ENCODE data around the gene VSNL1. TPM values are rescaled to one million over a fixed set of nuclear protein-coding genes. Genes with fewer than 3 reads are reported as not detected.

The VSNL1 gene
- total RNA-seq, 1 experiment from 2014 or later: 9.9 TPM

DNA sequence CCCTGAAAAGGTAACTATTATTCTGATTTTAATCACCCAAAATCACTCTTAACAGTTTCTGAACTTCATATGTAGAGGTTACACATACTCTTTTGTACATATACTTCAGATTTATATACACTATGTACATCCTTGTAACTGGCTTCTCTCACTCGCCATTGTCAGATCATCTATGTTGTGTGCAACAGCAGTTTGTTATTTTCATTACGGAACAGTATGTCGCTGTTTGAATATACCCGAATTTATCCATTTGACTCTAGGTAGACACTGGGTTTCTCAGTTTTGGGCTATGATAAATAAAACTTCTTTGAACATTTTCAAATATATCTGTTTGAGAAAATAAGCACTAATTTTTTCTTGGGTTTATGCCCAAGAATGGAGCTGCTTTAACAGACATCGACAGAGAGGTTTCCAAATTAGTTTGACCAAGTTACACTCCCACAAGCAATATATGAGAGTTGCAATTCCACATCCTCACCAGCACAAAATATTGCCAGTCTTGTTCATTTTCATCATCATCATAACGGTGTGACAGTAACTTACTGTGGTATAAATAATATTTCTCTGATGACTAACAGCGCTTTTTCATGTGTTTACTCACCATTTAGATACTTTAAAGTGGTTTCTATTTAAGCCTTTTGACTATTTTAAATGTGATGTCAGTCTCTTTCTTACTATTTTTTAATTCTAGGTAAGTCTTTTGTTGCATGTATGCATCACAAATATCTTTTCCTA lies 132.3 kb downstream of the VSNL1 start:
- Mint-ChIP-seq H3K9me3 (no peaks in the 10 kb centered on the region), H3K36me3 (ENCODE audit: insufficient read depth in 1 of 3, low read depth in 3 of 3) (peaks cover 15 to 51% (median 47%) of the 10 kb centered on the region in 3 experiments), H3K27me3 (ENCODE audit: low read depth) (no peaks in the 10 kb centered on the region), H3K4me1 (no peaks in the 10 kb centered on the region), H3K4me3 (no peak overlapping the region), H3K27ac (no peak overlapping the region)
- no peak overlapping the region for H3K4me2 ChIP-seq (ENCODE audit: insufficient read depth, insufficient read length, low read length)
- H3K56ac ChIP-seq (ENCODE audit: insufficient read length, low read depth, low read length): no peak overlapping the region
- H3K18ac ChIP-seq (ENCODE audit: insufficient read length, low read depth, low read length): no peak overlapping the region
- H2BK20ac ChIP-seq (ENCODE audit: low read depth, low read length, poor library complexity, severe bottlenecking): no peak overlapping the region
- H3K27me3 ChIP-seq (ENCODE audit: insufficient read depth, low read length): no peaks in the 10 kb centered on the region
- no peak overlapping the region for H3K23ac ChIP-seq (ENCODE audit: insufficient read length, low read depth, low read length)
- DNase-seq: no peak
- H2BK120ac ChIP-seq (ENCODE audit: low read depth, low read length, poor library complexity, severe bottlenecking): no peak overlapping the region
- H3K27ac ChIP-seq (ENCODE audit: insufficient read length, low read depth, low read length): no peak overlapping the region
- no peak overlapping the region for H3K4ac ChIP-seq (ENCODE audit: low read depth, low read length)
- H3K14ac ChIP-seq (ENCODE audit: insufficient read depth, low read length): no peak overlapping the region
- no peak overlapping the region for H4K5ac ChIP-seq (ENCODE audit: insufficient read length, low read depth, low read length)
- H3K79me2 ChIP-seq (ENCODE audit: insufficient read depth, low read length): no peaks in the 10 kb centered on the region
- no peak overlapping the region for H2BK5ac ChIP-seq (ENCODE audit: insufficient read length, low read length)
- TF ChIP-seq, protein P1, sequence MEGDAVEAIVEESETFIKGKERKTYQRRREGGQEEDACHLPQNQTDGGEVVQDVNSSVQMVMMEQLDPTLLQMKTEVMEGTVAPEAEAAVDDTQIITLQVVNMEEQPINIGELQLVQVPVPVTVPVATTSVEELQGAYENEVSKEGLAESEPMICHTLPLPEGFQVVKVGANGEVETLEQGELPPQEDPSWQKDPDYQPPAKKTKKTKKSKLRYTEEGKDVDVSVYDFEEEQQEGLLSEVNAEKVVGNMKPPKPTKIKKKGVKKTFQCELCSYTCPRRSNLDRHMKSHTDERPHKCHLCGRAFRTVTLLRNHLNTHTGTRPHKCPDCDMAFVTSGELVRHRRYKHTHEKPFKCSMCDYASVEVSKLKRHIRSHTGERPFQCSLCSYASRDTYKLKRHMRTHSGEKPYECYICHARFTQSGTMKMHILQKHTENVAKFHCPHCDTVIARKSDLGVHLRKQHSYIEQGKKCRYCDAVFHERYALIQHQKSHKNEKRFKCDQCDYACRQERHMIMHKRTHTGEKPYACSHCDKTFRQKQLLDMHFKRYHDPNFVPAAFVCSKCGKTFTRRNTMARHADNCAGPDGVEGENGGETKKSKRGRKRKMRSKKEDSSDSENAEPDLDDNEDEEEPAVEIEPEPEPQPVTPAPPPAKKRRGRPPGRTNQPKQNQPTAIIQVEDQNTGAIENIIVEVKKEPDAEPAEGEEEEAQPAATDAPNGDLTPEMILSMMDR (conservative IDR thresholded peaks at IDR 0.05): no peak
- H3K79me1 ChIP-seq (ENCODE audit: insufficient read depth, low read depth, low read length, poor library complexity, severe bottlenecking): no peaks in the 10 kb centered on the region
- H3K9me3 ChIP-seq (ENCODE audit: control insufficient read depth, low read depth, low read length): no peaks in the 10 kb centered on the region
- no peak overlapping the region for H4K91ac ChIP-seq (ENCODE audit: insufficient read length, low read depth, low read length)
- H3K9ac ChIP-seq (ENCODE audit: extremely low read depth, insufficient read length, low read length): no peak overlapping the region
- H3K4me1 ChIP-seq (ENCODE audit: insufficient read depth, low read length): no peaks in the 10 kb centered on the region
- H2BK12ac ChIP-seq (ENCODE audit: insufficient read length, low read depth, low read length): no peak overlapping the region
- H3T11ph ChIP-seq (ENCODE audit: low read length): no peak overlapping the region
- WGBS (ENCODE audit: extremely low coverage, insufficient read length, low lambda C conversion rate): no CpG with 5 or more reads among the region's 7 CpGs
- no peaks in the 10 kb centered on the region for H4K20me1 ChIP-seq (ENCODE audit: control insufficient read depth, insufficient read depth, insufficient read length)
- no peak overlapping the region for H2AFZ ChIP-seq (ENCODE audit: low read length)
- H2BK15ac ChIP-seq (ENCODE audit: low read depth, low read length): no peak overlapping the region
- H4K8ac ChIP-seq (replicated peaks; ENCODE audit: insufficient read length, low read depth, low read length): no peak overlapping the region
- no peak overlapping the region for H2AK5ac ChIP-seq (ENCODE audit: insufficient read length, low read length)
- H3K23me2 ChIP-seq (ENCODE audit: insufficient read length, low read depth, low read length, poor library complexity, severe bottlenecking): no peaks in the 10 kb centered on the region
